GM15510 (cell line): ENCODE measurements around the gene HS3ST5.

Source experiments
- POLR2A ChIP-seq: IDR thresholded peaks from 3 replicates; pipeline ENCODE4 v1.6.1; 2011; ENCODE audit warnings: borderline replicate concordance; ENCODE audit not compliant: insufficient read length; ENCODE audit errors: extremely low read depth

HS3ST5 gene, protein sequence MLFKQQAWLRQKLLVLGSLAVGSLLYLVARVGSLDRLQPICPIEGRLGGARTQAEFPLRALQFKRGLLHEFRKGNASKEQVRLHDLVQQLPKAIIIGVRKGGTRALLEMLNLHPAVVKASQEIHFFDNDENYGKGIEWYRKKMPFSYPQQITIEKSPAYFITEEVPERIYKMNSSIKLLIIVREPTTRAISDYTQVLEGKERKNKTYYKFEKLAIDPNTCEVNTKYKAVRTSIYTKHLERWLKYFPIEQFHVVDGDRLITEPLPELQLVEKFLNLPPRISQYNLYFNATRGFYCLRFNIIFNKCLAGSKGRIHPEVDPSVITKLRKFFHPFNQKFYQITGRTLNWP

DNA sequence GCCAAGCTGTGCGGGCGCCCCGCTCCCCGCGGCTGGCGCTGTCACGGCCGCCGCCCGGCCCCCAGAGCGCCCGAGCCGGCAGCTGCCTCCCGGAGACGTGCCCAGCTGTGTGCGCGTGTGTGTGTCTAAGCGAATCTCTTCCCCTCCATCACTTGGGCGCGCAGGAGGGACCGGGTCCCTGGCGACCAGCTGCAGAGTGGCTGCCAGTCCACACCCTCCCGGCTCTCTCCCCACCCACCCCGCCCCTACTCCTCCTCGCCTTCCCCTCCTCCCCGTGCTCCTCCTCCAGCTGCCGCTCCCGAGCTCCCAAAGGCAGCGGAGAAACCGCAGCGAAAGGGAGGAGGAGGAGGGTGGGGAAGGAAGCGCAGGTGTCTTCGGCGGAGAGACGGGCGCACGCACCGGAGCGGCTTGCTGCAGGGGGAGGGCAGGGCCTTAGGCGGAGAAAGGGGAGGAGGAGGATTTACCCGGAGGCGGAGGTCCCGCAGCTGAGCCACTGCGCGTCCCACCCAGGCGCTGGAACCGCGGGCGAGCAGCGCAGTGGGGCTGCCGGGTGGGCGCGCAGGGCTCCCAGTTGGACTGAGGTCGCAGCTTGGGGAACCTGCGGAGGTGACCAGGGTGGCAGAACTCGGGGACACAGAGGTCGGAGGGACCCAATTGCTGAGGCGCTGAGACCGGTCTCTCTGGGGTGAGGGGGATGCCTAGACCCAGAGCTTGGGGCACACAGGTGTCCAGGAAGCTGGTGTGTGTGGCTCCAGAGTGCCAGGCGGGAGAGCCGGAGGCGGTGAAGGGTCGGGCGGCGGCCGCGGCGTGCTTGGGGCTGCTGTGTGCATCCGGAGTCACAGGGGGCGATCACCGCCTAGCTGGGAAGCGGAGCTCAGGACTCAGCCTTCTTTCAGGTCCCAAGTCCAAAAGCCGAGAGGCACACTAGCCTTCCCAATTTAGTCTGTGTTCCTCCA, at the start of gene HS3ST5:
Gene HS3ST5, minus strand, starts transcription at position 198 of the 956 bp plus-strand sequence. CDS start 280,178 bp downstream, outside the sequence.
- TF ChIP-seq POLR2A: no peak

- no peak for TF ChIP-seq POLR2A
Observed at GRCh38 chr6:114390176-114390575, 47.4 kb upstream of the HS3ST5 start.

- TF ChIP-seq POLR2A: no peak
Observed at GRCh38 chr6:114389111-114389510, 46.3 kb upstream of the HS3ST5 start.

GRCh38 chr6:114382406-114382805, 39.6 kb upstream of the HS3ST5 start:
- no peak for TF ChIP-seq POLR2A

DNA sequence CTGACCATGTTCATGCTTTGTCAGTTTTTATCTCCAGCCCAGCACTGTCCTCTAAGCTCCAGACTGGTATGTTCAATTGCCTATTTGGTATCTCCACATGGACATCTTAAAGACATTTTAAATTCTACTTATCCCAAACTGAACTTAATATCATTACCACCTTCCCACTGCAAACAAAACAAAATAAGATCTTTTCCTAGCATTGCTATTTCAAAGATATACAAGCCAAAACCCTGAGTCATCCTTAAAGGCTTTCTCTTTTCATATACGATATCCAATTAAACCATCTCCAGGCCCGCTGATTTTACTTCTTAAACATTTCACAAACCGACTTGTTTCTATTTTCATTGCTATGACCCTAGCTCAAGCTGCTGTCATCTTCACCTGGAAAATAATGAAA, 35.1 kb upstream of the HS3ST5 start:
- no peak for TF ChIP-seq POLR2A

DNA sequence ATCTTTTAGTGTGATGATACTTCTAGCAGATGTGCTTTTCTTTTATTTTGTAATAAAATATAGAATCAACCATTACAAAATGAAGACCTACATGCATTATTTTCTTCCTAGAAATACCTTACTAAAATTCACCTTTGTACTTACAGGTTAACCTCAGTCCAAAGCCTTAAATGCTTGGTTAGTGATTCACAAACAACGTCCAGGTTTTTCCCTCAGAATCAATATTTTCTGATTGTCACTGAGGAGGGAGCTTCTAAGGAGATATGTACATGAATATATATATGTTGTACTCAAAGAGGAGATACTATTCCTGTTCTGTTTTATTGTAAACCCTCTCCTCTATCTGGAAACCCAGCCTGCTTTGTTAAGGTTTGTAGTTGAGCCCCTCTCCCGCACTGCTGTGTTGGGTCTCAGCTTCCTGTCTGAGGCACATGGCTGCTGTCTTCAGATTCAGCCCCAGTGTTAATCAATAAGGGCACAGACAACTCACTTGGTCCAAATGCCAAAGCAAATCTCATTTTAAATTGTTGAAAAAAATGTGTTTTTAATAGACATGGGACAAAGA, 33.9 kb upstream of the HS3ST5 start:
- no peak for TF ChIP-seq POLR2A

DNA sequence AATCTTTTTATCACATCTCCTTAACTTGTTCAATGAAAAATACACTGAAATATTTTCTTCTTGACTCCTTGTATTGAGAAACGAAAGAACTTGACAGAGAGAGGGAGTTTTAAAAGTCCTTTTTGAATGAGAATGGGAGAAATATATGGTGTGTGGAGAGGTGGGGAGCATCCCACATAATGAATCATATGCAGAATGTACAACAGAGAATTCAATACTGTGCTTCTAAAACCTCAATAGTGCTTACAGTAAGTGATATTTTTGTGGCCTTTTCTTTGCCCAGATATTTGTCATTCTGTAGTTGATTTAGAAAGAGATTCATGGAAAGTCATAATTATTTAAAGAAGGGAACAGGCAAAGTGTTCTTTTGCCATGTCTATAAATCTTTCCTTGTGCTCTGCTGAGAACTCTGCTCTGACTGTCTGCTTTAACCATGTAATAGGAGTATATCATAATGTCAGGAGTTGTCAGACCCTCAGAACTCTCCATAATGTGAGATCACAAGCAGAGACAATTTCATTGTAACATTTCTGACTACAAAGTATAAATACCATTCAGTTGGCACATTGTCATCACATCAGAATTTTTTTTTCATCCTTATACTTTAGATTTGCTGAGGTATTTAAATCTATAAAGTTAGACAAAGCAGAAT, 32.8 kb upstream of the HS3ST5 start:
- TF ChIP-seq POLR2A: no peak

- no peak for TF ChIP-seq POLR2A
Observed at GRCh38 chr6:114367315-114367961, 24.6 kb upstream of the HS3ST5 start.

- TF ChIP-seq POLR2A: no peak
Observed at GRCh38 chr6:114366899-114367298, 24.1 kb upstream of the HS3ST5 start.

DNA sequence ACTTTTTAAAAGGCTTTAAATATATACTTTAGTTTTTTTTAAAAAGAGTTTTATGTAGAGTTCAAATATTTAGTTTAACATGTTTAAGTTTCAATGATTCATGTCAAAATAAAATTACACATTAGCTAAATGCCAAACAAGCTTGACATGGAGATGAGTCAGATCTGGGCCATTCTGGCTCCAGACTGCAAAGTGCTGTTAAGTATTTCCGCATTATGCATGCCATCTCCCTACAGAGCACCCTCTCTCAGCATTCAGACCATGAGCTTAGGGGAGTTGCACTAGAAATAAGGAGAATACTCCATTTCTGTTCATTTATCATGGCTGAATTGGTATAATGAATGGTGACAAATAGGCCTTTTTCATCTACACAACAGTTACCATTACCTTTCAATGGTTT, 21.5 kb upstream of the HS3ST5 start:
- TF ChIP-seq POLR2A: no peak

- TF ChIP-seq POLR2A: no peak
Observed at GRCh38 chr6:114362957-114363356, 20.1 kb upstream of the HS3ST5 start.

DNA sequence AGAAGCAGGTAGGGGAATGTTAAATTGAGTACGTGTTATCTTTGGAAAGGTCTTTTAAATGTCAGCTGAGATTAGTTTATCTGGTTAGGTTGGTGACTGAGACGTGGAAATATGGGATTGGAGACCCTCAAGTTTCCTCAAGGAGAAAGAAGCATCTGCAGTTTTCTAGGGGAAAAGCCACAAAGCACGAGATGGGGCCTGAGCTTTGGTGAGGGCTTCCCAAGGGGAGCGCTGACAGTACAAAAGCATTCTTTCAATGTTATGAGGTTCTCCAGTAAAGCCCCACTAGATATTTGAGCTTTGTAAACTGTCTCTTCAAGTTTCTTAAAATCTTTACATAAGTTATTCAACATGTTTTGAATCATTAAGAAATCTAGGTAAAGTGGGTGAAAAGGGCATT, 19.6 kb upstream of the HS3ST5 start:
- no peak for TF ChIP-seq POLR2A

- TF ChIP-seq POLR2A: no peak
Observed at GRCh38 chr6:114361036-114361435, 18.2 kb upstream of the HS3ST5 start.

- no peak for TF ChIP-seq POLR2A
Observed at GRCh38 chr6:114355300-114355699, 12.5 kb upstream of the HS3ST5 start.
